ENCODE measurements around the gene GH1. TPM values are rescaled to one million over a fixed set of nuclear protein-coding genes. Genes with fewer than 3 reads are reported as not detected.

The GH1 gene
- total RNA-seq, 1 experiment from 2014 or later: not detected

DNA sequence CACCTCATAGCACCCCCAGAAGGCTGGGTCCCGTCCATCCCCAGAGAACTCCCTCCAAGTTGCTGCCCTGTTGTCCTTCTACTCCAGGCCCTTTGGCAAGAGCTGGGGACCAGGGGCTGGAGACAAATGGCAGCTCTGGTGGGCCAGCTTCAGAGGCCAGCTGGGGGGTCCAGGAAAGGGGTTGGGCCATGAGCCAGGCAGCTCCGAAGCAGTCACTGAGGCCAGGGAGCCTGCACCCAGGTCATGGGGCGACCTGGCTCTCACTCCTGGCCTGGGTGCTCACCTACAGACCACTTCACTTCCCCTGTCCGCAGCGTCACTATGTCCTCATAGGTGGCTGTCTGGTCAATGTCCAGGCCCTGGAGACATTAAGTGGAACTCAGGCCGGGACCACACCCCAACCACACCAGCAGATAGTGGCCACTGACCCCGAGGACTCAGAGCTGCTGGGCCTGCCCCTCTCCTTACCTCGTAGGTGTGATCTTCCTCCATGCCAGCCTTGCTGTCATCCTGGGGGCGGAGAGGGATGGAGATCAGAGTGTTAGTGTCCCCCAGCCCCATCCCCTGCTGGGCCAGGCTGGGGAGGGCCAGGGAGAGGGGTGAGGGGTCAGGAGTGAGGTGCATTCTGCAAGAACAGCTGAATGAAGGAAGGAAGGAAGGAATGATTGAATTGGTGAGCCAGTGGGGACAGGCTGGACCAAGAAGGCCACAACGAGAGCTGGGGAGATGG lies 10.5 kb upstream of the GH1 start:
- intact Hi-C loops (cut with micrococcal nuclease): no loop called here
- no peak overlapping the region for H2AFZ ChIP-seq (ENCODE audit: low read depth, low read length, poor library complexity, severe bottlenecking)
- peaks cover 0 to 11% of the 10 kb centered on the region in 2 experiments; a peak in 3 of 4 replicates for H3K4me1 ChIP-seq (ENCODE audit: control insufficient read depth in 1 of 2, insufficient read depth in 2 of 2, low read length in 2 of 2)
- DNase-seq (ENCODE audit: low read depth, low spot score): no peak
- H3K4me3 ChIP-seq (replicated peaks in 1 of 2; ENCODE audit: low read depth in 1 of 2, low read length in 2 of 2): no peak overlapping the region
- H3K9me3 ChIP-seq (ENCODE audit: control insufficient read depth in 1 of 2, insufficient read depth in 1 of 2, low read depth in 1 of 2, low read length in 2 of 2): no peaks in the 10 kb centered on the region
- TF ChIP-seq ELF1 (IDR thresholded peaks at IDR 0.05; ENCODE audit: borderline replicate concordance, low read depth) (no peak), ZBTB33 (IDR thresholded peaks at IDR 0.05; ENCODE audit: extremely low read depth, insufficient replicate concordance, low read length) (no peak), CBX3 (IDR thresholded peaks at IDR 0.05; ENCODE audit: low read depth) (no peak), CTCF (IDR thresholded peaks at IDR 0.05 in 2 of 3, conservative IDR thresholded peaks at IDR 0.05 in 1 of 3; ENCODE audit: borderline replicate concordance in 1 of 3, insufficient read depth in 1 of 3, low read depth in 2 of 3, low read length in 2 of 3) (no peak), TCF7L2 (IDR thresholded peaks at IDR 0.05; ENCODE audit: borderline replicate concordance, extremely low read depth, insufficient read depth, insufficient read length) (no peak), RAD21 (IDR thresholded peaks at IDR 0.05; ENCODE audit: low read depth) (no peak), EZH2phosphoT487 (IDR thresholded peaks at IDR 0.05; ENCODE audit: borderline replicate concordance) (no peak)
- CTCF ChIA-PET: interaction anchor here (0.7 to 1.7 kb wide), 3 partner anchors 9 to 23 kb away, joined by 4 to 5 read pairs (median 4); no protein-coding TSS in a partner anchor
- no peak overlapping the region for H3K27ac ChIP-seq (ENCODE audit: low read depth, low read length)
- no peak for ATAC-seq
- H3K36me3 ChIP-seq (ENCODE audit: control insufficient read depth in 1 of 2, insufficient read depth in 2 of 2, low read length in 2 of 2): no peaks in the 10 kb centered on the region
- H3K79me2 ChIP-seq (ENCODE audit: insufficient read depth, low read length): no peaks in the 10 kb centered on the region
- H4K20me1 ChIP-seq (ENCODE audit: insufficient read depth): no peaks in the 10 kb centered on the region
- POLR2A ChIA-PET: no interaction called here
- H3K9ac ChIP-seq (ENCODE audit: low read length): no peak overlapping the region
- no peaks in the 10 kb centered on the region for H3K9me2 ChIP-seq (ENCODE audit: insufficient read depth)
- no peaks in the 10 kb centered on the region for H3K27me3 ChIP-seq (ENCODE audit: insufficient read depth, low read length)
- no TSS peak for BruUV-seq (replicated peaks)
- RAD21 ChIA-PET (ENCODE audit: low non-redundant PET in 1 of 2, low total read pairs in 2 of 2, uncharacterized antibody in 2 of 2, unreplicated experiment in 2 of 2): no interaction called here
- H3K4me2 ChIP-seq (ENCODE audit: low read length): no peak overlapping the region
